ENCODE results near the gene FAM83D.
A peak's percentile ranks its signal among the peaks of the same experiment; 100 is the strongest.

Gene FAM83D

GRCh38 chr20:38962928-38963401, 36.7 kb downstream of the FAM83D start:
- peak overlapping the region; percentile 68 for H3K4me3 ChIP-seq (ENCODE audit: low read depth, low read length)
- TF ChIP-seq CTCF (IDR thresholded peaks at IDR 0.05; ENCODE audit: borderline replicate concordance, insufficient read depth, low read depth, low read length): no peak

GRCh38 chr20:38963745-38964144, 37.5 kb downstream of the FAM83D start:
- TF ChIP-seq CTCF (IDR thresholded peaks at IDR 0.05; ENCODE audit: borderline replicate concordance, insufficient read depth, low read depth, low read length): no peak
- H3K4me3 ChIP-seq (ENCODE audit: low read depth, low read length): no peak overlapping the region

DNA sequence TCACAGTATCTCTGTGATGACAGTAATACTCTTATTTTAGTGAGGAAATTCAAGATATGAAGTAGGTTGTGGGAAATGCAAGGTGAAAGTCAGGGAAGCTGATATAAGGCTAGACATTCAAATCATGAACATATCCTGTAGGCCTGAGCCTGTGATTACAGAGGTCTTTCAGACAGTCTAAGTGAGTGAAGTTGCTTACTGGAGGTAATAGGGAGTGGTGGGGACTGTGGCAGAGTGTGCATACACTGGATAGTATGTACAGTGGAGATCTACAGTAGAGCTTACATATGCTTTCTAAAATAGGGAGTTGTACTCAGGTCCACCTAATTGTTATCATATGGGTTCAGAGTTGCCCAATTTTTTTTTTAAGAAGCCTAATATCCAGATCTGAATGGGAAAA, 39.0 kb downstream of the FAM83D start:
- no peak for TF ChIP-seq CTCF (IDR thresholded peaks at IDR 0.05; ENCODE audit: borderline replicate concordance, insufficient read depth, low read depth, low read length)
- no peak overlapping the region for H3K4me3 ChIP-seq (ENCODE audit: low read depth, low read length)

- H3K4me3 ChIP-seq (ENCODE audit: low read depth, low read length): no peak overlapping the region
- TF ChIP-seq CTCF (IDR thresholded peaks at IDR 0.05; ENCODE audit: borderline replicate concordance, insufficient read depth, low read depth, low read length): no peak
Measured at GRCh38 chr20:38968090-38968489, 41.9 kb downstream of the FAM83D start.

- no peak for TF ChIP-seq CTCF (IDR thresholded peaks at IDR 0.05; ENCODE audit: borderline replicate concordance, insufficient read depth, low read depth, low read length)
- H3K4me3 ChIP-seq (ENCODE audit: low read depth, low read length): no peak overlapping the region
Measured at GRCh38 chr20:38969708-38970107, 43.5 kb downstream of the FAM83D start.

DNA sequence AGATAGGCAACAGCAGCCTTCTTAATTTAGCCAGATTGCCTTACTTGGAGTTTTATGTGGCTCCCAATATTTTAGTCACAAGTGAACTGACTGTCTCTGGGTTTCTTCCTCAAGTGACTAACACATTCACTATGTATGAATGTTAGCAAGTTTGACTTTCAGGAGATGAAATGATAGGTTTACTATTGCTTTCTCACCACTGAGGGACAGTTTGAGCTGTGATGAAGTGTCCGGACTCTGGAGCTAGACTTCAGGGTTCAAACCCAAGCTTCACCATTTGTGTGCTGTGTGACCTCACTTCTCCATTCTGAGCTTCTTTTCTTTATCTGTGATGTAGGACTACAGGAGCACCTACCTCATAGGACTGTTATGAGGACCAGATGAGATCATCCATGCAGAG, 44.1 kb downstream of the FAM83D start:
- H3K4me3 ChIP-seq (ENCODE audit: low read depth, low read length): no peak overlapping the region
- no peak for TF ChIP-seq CTCF (IDR thresholded peaks at IDR 0.05; ENCODE audit: borderline replicate concordance, insufficient read depth, low read depth, low read length)

- no peak overlapping the region for H3K4me3 ChIP-seq (ENCODE audit: low read depth, low read length)
- TF ChIP-seq CTCF (IDR thresholded peaks at IDR 0.05; ENCODE audit: borderline replicate concordance, insufficient read depth, low read depth, low read length): no peak
Measured at GRCh38 chr20:38973107-38973506, 46.9 kb downstream of the FAM83D start.

All from GM12875 (cell line).